HTERT RPE-1 (cell line): ENCODE data around the gene TCL1B.
"Not testable (repeated sequence)": the region's sequence is repeated elsewhere in the genome, so short reads cannot be mapped to it uniquely, and the experiment has no call there.

ENCODE experiments used
- in situ Hi-C: fragments of 300-500 bp; cut with MboI; formaldehyde crosslinking; loops from 4 replicates; pipeline ENCODE4 v1.14.3; 2020; ENCODE audit warnings: low sequenced_read_pairs

The TCL1B gene

DNA sequence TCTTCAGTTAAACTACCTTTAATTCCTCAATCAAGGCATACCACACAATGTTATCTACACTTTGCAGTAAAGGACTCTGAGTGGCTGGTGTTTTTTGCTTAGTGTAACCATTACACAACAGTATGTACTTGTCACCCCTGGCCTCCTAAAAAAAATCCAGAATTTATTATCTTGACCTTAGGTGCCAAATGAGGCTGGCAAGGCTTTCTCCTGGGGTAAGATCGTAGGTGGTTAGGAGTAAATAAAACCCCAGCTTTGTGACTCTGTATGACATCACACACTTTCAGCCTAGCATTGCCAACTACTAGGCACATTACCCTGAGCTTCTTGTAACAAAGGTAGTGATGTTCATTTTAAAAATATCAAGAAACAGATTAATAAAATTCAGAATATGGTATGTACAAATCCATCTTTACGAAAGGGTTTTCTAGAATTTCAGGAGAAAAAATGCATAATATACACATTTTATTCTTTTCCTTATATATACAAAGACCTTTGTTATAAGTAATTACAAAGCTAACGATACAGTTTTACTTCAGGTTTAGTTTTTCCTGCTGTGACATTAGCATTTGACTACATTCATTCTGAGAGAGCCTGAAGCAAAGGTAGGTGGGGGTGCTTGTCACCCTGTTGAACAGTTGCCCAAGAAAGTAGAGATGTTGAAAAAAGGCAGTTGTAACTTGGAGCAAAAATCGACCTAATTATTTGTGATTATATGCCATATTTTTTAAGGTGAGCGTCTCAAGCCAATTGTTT lies 14.2 kb downstream of the TCL1B start:
- in situ Hi-C loops, result no loop called here

DNA sequence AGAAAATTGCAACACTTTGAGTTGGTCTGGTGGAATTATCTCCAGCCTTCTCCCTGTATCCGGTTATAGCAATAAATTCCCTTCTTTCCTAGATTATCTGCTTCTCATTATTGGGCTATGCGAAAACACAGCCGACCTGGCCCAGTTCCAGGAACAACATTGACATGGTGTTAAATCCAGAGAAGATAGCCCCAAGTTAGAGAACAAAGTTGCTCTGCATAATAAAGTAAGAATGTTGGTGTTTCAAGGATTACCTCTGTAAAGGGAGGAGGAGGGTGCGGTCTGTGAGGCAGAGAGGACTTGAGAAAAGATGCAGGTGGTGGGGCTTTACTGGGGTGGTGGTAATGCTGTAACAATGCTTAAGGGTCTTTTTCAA lies 15.6 kb downstream of the TCL1B start:
- in situ Hi-C loops, result no loop called here

DNA sequence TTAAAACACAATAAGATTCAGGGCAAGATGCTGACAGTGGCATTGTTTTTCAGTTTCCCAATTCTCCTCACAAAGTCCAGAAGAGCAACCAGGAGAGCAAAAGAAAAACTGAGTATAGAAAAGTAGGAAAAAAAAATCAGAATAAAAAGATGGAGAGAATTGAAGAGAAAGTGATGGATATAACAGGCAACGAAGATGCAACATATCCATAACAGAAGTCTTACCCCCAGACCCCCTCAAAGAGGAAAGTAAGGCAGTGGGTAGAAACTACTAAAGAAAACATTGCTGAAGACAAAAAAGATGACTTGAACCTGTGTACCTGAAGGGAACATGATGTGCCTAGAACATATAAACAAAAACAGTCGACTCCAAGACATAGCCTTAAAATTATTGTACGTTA lies 17.1 kb downstream of the TCL1B start:
- in situ Hi-C loops, result no loop called here

DNA sequence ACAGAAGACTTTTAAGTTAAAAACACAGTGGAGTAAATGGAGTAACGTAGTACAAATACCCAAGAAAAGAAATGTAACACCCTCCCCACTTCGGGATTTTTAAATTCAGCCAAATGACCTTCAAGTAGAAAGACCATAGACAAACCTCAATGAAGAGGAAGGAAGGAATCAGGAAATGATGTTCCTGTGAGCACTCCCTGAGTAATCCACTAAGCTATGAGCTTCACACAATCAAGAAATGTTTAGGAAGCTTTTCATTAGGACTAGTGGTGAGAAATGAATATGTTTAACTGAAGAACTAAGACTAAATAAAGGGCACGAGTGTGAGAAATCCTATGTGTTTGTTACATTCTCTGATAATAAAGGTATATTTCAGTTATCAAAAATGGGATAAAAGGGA lies 17.6 kb downstream of the TCL1B start:
- in situ Hi-C loops, result no loop called here

DNA sequence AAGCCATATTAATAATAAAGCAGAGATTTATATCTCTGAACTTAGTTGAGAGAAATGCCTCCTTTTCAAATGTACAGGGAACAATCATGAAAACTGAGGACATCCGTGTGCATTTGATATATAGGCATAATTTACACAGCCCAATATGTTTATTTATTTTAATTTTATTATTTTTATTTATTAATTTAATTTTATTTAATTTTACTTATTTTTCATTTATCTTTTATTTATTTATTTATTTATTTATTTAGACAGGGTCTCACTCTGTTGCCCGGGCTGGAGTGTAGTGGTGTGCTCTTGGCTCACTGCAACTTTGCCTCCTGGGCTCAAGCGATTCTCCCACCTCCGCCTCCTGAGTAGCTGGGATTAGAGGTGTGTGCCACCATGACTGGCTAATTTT lies 19.3 kb downstream of the TCL1B start:
- in situ Hi-C loops, result no loop called here

DNA sequence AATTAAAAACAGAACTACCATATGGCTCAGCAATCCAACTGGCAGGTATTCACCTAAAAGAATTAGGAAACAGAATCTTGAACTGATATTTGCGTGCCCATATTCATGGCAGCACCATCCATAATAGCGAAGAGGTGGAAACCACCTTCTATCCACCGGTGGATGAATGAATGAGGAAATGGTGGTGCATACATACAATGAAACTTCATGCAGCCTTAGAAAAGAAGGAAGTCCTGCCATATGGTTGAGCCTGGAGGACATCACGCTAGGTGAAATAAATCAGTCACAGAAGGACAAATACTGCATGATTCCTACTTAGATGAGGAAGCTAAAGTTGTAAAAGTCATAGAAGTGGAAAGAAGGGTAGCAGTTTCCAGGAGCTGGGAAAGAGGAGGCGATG lies 21.1 kb downstream of the TCL1B start:
- in situ Hi-C loops, result no loop called here

DNA sequence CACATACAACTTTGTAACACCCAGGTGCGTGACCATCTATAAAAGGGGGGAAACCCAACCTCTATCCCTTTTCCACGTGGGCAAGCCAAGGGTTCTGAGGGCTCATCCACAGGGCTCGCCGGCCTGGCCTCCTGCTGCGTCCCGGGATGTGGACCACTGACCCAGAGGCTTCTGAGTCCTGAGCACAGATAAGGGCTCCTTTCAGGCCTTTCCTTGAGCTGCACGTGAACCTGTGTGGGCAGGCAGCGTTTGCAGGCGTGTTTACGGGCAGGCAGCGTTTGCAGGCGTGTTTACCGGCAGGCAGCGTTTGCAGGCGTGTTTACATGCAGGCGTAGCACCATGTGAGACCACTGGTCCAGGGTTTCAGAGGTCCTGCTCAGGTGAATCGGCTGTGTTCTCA lies 23.9 kb downstream of the TCL1B start:
- in situ Hi-C loops, result no loop called here

DNA sequence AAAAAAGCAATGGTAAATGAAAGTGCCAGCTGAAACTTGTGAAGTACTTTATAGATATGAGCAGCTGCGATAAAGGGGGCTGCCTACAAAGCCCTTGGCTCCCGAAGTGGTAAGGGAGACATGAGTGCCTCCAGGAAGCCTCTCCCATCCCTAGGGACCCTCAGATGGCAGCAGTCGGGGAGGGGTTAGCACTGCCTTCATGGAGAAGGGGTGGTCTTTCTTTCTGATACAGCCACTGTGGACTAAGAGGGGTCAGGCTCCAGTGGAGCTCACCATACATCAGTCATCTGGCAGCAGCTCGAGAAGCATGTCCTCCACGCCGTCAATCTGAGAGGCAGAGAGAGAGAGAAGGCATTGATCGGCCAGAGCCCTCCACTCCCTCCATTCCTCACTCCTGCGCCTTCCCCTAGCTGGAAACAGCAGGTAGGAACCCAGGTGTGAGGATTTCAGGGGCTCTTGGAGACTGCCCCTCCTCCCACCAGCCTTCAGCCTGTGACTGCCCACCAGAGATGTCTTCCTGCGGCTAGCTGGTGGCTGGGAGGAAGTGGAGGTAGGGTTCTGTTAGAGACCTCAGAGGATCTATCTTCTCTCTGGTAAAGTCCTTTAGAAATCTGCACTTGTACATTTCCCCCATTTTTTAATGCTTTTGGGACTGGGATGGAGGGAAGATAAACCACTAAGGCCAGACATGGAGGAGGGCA lies 25.4 kb downstream of the TCL1B start:
- in situ Hi-C loops, result no loop called here

DNA sequence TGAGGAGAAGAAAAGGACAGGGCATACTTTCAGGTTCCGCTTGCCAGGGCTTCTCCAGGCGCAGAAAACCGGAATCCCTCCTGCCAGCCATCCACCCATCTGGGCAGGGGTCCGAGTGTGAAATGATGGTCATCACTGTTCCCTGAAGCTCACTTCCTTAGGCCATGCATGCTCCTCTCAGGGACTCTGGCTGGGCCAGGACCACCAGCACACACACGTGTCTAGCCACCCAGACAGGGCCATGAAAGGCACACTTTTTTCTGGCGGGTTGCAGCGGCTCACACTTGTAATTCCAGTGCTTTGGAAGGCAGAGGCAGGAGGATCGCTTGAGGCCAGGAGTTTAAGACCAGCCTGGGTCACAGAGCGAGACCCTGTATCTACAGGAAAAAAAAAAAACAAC lies 26.2 kb downstream of the TCL1B start:
- in situ Hi-C loops, result no loop called here

DNA sequence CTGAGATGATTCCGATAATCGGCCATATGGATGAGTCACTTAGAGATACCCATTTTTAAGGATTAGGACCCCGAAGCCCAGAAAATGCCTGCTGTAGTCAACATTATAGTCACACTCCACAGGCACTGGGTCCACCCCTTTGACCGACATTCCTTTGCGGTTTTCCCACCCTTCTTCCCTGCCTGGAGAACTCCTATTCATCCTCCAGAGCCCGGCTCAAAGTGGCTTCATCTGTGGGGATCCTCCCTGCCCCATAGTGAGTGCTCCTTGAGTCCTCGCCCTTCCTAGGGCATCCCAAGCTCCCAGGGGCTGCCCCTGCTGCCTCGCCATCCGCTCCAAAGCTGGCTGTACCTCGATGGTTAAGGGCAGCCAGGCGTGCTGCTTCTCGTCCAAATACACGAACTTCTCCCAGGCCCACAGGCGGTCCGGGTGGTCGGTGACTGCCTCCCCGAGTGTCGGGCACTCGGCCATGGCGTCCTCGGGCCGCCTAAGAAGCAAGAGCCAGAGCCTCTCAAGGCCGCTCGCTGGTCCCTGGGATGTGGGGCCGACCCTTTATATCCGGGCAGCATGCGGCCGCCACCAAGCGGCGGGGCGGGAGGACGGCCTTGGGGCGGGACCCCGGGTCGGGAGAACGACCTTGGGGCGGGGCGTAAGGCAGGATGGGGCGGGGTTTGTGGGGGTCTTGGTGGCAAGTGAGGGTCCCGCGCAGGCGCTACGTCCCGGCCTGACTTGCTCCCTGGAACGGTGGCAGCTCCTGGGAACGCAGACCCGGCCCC lies 27.6 kb downstream of the TCL1B start, which contains the start of gene TCL1A:
TSS of gene TCL1A (minus strand) at position 530 of the 776 bp plus-strand sequence. CDS start at position 471, 59 bp downstream.
- in situ Hi-C loops, result no loop called here

DNA sequence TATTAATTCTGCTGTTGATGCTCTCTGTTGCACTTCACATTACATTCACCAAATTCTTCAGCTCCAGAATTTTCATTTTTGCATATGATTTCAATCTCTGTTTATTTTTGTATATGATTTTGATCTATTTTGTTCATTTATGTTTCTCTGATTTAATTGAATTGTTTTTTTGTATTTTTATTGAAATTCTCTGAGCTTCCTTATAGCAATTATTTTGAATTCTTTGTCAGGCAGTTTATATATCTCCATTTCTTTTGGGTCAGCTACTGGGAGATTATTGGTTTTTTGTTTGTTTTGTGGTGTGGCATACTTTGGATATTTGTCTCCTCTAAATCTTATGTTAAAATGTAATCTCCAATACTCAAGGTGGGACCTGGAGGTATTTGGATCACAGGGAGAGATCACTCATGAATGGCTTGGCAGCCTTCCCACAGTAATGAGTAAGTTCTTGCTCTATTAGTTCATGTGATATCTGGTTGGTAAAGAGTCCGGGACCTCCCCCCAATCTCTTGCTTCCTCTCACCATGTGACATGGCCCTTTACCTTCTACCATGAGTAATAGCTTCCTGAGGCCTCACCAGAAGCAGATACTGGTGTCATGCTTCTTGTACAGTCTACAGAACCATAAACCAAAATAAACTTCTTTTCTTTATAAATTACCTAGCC lies 36.4 kb downstream of the TCL1B start:
- in situ Hi-C loops, result no loop called here

DNA sequence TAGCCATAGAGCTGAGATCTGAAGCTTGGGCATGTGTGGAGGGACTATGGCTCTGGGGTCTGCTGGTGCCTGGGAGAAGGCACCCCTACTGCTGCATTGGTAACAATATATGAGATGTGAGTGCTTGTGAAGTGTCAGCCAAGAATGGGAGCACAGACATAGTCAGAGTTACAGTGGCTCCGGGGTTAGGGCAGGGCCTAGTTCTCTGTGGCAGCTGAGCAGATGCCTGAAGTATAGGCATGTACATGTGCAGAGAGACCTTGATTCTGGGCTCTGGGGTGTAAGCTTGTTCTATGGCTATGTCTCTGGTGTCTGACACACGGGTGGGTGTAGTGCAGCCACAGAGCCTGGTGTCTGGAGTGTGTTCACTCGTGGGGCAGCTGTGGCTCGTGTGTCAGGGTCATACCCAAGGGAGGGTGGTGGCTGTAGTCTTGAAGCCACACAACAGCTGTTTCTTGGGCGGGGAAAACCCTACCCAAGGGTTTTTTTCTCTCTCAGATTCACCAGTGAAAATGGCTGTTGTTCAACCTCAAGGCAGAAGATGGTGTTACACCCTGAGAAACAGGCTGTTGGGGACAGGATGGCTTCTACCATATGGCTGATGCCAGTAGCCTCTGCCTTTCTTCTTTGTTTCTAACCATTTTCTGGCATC lies 39.6 kb downstream of the TCL1B start:
- in situ Hi-C loops, result no loop called here

DNA sequence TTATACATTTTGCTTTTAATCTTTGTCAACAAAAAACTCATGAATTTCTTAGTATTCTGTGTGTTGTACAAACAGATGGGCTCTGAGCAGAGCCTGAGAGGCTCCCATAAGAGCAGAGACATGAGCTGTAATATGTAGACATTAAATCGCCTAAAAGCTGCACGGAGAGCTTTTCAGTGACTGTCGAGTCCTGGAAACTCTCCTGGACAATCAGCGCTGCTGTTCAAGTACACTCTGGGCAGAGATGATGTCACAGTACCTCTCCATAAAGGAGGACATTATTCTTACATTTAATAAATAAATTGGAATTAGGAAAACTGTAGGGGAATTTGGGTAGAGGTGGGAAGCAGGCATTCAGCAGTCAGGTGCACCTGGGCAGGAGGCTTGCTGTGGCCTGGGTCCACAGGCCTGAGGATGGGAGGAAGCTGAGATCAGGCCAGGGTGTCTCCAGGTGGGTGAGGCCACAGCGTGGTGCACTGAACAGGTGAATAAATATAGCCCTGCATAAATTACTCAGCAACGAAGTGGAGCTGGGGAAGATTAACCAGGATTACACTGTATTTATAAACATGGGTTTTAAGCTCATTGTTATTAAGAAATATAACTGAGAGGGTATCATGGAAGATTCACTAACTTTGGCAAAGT lies 41.0 kb downstream of the TCL1B start:
- in situ Hi-C loops, result no loop called here

DNA sequence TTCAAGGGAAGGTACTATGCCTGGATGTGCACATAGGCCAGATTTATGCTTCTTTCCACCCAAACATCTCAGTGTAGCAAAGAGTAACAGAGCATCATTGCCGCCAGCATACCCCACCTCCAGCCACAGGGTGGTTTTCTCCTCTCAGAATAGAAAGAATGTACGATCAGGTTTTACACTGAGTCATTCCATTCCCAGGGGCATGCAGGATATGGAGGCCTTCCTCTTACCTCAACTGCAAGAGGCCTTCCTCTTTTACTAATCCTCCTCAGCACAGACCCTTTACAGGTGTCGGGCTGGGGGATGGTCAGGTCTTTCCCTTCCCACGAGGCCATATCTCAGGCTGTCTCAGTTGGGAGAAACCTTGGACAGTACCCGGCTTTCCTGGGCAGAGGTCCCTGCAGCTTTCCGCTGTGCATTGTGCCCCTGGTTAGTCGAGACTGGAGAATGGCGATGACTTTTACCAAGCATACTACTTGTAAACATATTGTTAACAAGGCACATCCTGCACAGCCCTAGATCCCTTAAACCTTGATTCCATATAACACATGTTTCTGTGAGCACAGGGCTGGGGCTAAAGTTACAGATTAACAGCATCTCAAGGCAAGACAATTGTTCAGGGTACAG lies 43.3 kb downstream of the TCL1B start:
- in situ Hi-C loops, result not testable (repeated sequence)

DNA sequence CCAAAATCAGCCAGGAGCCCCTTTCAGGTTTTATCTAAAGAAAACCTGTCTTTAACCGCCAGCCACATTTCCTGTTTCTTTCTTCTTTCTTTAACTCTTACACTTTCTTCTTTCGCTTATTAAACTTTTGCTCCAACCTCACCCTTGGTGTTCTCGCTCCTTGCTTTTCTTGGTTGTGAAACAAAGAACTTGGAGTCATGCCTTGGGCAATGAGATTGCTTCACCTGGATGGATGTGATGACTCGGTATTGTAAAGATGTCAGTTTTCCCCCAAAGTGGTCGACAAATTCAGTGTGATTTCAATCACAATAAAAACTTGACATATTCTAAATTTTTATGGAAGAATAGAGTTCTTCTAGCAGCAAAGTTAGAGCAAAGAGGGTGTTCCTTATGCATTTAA lies 43.9 kb downstream of the TCL1B start:
- in situ Hi-C loops, result no loop called here

DNA sequence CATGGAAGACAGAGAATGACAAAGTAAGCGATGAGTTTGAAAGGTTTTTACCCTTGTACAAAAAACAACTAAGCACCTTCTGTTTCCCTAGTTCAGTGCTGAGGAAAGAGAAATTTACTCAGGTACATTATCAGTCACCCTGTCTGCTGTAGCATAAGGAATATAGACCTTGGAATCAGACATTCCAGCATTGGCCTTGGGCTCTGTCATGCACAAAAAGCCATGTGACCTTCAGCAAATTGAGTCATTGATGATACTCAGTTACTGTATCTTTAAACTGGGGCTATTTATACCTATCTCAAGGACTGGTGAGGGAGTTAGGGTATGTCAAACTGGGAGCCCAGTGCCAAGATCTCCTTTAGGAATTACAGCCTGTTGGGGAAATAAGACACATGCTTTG lies 47.0 kb downstream of the TCL1B start:
- in situ Hi-C loops, result no loop called here

DNA sequence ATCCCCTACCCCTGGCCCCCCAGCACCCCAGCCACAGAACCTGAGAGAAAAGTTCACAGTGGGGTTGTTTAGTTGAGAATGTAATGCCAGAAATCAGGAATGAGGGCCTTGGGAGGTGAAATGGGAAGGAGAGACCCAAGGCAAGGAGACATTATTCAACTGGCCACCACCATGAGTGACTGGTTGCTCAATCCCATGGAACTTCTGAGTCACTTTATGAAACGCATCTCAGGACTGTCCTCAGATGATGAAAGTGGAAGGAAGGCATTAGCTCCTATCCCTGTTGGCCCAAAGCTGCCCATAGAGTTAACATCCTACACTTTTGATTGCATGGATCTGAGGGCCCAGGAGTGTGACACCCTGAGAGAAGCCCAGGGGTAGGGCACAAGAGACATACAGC lies 53.1 kb downstream of the TCL1B start:
- in situ Hi-C loops, result no loop called here

DNA sequence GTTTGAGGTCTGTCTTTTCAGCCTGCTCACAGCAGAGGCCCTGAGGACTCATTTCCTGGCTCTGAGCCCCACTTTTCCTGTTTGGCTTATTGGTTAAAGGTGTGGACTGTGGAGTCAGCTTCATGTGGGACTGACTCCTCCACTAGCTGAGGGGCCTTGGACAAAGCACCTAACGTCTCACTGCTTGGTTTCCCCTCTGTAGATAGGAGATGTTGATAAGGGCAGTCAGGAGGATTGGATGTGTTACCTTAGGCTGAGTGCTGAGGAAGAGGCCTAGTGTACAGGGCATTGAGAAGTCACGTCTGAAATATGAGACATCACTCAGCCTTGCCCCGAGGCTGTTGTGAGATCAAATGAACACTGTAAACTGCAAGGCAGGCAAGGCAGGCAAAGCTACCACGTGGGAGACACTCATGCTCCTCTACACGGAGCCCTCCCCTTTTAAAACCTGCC lies 54.8 kb downstream of the TCL1B start:
- in situ Hi-C loops, result no loop called here

DNA sequence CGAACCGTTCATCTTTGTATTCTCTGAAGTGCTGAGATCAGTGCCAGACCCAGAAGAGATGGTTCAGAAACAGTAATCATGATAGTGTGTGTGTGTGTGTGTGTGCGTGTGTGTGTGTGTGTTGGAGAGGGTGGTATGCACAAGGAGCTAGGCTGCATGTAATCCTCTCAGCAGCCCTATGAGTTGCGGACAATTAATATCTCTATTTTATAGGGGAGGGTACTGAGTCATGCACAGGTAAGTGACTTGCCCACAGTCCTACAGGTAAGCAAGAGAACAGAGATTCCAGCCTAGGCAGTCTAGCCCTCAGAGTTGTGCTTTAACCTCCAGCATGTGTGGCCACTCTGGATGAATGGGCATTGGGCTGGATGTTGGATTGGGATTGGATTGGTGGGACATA lies 55.6 kb downstream of the TCL1B start:
- in situ Hi-C loops, result no loop called here
